Activated T-helper 1 cell treated with anti-CD3 and anti-CD28 coated beads, Interleukin-12 subunit alpha, Interleukin-12 subunit beta, Interleukin-2, Interleukin-4 antibody, amounts not matched to agents 30 ng/mL and 10 ng/mL and 1 ng/mL, durations not matched to agents 14 hours and 24 hours and 36 hours (primary cell): ENCODE data around the gene SHANK1. TPM values are rescaled to one million over a fixed set of nuclear protein-coding genes. Genes with fewer than 3 reads are reported as not detected.

ENCODE experiments used
- DNase-seq: peaks from one replicate; pipeline ENCODE4 v3.0.0; 2021; ENCODE audit warnings: low spot score
- H3K27ac Mint-ChIP-seq: one replicate; pipeline ENCODE4 v1.8.0; 2021; ENCODE audit warnings: mild to moderate bottlenecking, mixed read lengths
- H3K27me3 Mint-ChIP-seq: one replicate; pipeline ENCODE4 v1.8.0; 2022; ENCODE audit warnings: mild to moderate bottlenecking, moderate library complexity, mixed read lengths; ENCODE audit not compliant: insufficient read depth
- H3K36me3 Mint-ChIP-seq: one replicate; pipeline ENCODE4 v1.8.0; 2021; ENCODE audit warnings: low read depth, mixed read lengths
- H3K4me1 Mint-ChIP-seq: one replicate; pipeline ENCODE4 v1.8.0; 2021; ENCODE audit warnings: low read depth, mixed read lengths
- H3K4me3 Mint-ChIP-seq: one replicate; pipeline ENCODE4 v1.8.0; 2021; ENCODE audit warnings: mild to moderate bottlenecking, moderate library complexity, mixed read lengths
- H3K9me3 Mint-ChIP-seq: one replicate; pipeline ENCODE4 v1.8.0; 2021; ENCODE audit warnings: mixed read lengths
- intact Hi-C: fragments of 100-400 bp; cut with micrococcal nuclease; formaldehyde crosslinking; loops from one replicate; pipeline ENCODE4 v1.15.1; 2024
- total RNA-seq: library from RNA; stranded (reverse); gene quantifications from 2 replicates; pipeline ENCODE4 v1.2.3, GENCODE V29; 2022

The SHANK1 gene
- total RNA-seq, 1 donor from 2014 or later: not detected

DNA sequence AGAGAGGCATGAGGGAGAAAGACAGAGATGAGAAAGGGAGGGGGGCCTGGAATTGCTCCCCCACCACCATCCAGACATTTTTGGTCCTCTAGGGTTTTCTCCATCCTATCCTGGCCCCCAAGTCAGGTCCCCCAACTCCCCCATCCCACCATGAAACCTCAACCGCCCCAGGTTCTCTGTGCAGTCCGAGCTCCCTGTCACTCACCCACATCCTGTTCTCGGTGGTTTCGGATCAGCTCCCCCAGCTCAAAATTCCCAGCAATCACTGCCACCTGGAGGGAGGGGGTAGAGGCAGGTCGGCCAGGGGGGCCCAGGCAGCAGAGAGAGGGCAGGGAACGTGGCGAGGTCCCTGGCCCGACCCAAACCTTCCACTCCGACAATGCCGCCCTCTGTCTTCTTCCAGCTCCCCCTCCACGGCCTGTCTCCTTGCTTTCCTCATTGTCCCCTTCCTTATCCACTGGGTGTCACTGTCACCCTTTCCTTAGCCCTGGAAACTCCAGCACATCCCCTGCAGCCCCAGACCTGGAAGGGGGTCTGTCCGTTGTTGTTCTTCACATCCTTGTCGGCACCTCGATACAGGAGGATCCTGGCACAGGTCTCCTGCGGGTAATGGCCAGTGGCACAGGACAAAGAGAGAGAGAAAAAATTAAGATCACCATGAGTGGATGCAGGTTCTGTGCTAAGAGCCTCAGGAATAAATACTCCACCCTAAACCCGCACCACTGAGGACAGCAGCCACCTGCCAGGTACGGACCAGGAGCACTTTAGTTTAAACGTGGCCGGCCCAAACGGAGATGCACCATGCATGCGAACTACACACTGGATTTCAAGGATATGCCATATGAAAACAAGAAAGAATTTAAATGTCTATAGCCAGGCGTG, 15.4 kb downstream of the SHANK1 start:
- Mint-ChIP-seq H3K9me3 (no peaks in the 10 kb centered on the region), H3K4me1 (no peaks in the 10 kb centered on the region), H3K36me3 (no peaks in the 10 kb centered on the region), H3K4me3 (no peak overlapping the region), H3K27ac (no peak overlapping the region), H3K27me3 (peaks cover 13% of the 10 kb centered on the region)
- intact Hi-C loops: no loop called here
- DNase-seq: no peak

DNA sequence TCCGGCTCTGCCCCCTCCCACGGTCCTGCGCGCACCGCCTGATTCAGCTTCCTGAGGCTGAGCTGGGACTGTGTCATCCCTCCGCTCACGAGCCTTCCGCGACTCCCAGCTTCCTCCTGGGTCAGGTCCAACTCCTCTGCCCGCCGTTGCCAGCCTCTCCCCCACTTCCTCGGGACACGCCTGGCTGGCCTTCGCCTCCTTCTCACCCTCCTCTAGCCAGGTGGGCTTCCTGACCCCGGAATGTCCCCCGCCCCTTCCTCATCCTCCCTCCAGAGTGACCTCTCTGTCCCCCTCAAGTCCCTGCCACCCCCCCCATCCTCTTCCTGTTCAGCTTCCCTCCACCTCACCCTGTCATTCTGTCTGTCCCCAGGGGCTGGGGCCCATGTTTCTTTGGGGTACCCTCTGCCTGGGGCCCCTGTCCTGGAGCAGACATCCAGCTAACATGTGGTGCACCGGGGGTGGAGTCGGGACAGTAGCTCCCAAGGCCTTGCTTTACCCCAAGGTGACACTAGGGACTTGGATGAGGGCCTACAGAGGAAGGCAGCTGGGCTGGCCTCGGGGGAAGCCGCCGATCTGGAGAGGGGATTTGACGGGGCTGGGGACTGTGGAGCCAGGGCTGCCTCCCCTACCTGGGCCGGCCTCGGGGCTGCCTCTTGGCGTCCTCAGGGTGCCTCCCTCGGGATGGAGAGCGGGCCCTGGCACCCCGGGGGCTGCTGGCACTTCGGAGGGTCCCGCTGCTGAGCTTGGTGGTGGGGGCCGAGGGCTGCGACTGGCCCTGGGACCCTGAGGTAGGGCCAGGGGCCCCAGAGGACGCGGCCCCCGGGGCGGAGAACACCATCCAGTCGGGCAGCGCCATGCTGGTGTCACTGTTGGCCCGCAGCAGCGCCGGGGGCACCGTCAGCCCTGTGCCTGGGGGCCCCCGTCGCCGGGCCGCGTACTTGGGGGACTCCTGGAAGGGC, 16.5 kb downstream of the SHANK1 start:
- H3K27me3 Mint-ChIP-seq: peaks cover 13% of the 10 kb centered on the region
- H3K4me1 Mint-ChIP-seq: no peaks in the 10 kb centered on the region
- DNase-seq: no peak
- H3K36me3 Mint-ChIP-seq: no peaks in the 10 kb centered on the region
- H3K9me3 Mint-ChIP-seq: no peaks in the 10 kb centered on the region
- H3K27ac Mint-ChIP-seq: no peak overlapping the region
- no peak overlapping the region for H3K4me3 Mint-ChIP-seq
- intact Hi-C loops: no loop called here

DNA sequence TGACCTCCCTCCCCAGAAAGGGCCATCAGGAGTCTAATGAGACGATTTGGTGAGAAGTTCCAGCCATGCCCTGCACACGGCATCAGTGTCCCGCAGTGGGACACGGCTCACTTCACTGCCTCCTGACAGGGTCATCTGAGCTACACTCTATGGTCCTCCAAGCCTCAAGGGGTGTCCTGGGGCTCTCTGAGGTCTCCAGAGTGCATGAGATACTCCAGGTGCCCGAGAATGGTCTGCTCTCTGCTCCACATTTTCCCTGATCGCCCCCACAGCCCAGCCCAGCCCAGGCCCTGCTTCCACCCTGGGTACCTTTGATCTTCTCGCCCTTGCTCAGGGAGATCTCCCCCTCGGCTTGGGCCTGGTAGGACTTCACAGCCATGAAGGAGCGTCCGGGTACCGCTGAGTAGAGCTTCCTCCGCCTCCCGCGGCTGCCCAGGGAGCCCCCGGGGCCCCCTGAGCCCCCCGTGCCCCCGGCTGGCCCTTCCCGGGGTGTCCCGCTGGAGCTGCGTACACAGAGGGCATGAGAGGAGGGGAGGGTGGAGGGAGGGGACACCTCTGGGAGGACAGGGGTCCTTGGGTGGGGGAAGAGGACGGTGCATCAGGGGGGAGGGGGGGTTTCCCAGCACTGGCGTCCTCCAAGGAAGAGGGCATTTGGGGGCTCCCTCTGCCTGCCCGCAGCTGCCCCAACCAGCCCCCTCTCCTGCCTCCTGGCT, 17.3 kb downstream of the SHANK1 start:
- intact Hi-C loops: no loop called here
- DNase-seq: no peak
- Mint-ChIP-seq H3K27me3 (peaks cover 13% of the 10 kb centered on the region), H3K9me3 (no peaks in the 10 kb centered on the region), H3K27ac (no peak overlapping the region), H3K36me3 (no peaks in the 10 kb centered on the region), H3K4me3 (no peak overlapping the region), H3K4me1 (no peaks in the 10 kb centered on the region)

DNA sequence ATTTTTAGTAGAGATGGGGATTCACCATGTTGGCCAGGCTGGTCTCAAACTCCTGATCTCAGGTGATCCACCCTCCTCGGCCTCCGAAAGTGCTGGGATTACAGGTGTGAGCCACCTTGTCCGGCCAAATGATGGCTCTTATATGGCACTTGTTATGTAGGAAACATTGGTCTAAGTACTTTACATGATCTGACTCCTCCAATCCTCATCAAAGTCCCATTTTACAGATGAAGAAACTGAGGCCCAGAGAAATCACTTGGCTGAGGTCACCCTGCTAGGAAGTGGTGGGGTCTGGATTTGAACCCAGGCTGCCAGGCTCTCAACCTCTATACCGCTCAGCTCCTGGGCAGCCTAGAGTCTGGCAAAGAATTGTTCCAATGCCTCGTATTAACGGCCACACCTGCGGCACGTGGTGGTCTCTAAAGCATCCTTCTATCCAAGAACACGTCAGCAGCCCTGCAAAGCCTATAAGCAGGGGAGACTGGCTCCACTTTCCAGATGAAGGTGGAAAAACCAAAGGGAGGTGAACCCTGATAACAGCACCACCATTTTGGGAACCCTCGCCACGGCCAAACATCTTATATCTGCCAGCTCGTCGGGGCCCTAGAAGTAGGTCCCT, 18.1 kb downstream of the SHANK1 start:
- no peaks in the 10 kb centered on the region for H3K36me3 Mint-ChIP-seq

DNA sequence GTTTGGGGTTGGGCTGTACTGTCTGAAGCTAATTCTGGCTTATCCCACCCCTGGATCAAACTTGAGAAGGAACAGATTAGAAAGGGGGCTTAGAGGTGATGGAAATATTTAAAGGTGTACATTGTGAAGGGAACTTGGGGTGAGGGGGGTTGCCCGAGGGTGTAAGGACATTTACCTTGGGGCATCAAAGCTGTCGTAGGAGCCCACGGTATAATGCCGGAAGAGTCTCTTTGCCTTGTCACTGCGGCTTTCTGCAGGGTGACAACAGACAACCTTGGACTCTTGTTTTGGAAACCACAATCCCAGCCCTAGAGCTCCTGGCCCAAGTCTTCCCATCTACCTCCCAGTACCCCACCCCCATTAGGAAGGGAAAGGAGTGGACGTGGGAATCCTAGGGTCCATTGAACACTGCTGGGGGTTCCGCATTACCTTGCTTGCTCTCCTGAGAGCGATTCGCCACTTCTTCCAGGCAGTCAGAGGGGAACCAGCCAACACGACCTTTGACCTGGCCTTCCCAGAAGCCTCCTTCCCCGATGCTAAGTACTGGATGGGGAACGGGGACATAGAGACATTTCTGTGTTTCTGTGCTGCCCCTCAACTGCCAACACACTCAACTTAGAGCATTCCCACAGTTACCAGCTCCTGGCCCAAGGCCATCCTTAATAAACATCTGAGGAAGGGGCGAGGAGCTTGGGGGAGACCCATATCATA, 22.0 kb downstream of the SHANK1 start:
- H3K4me1 Mint-ChIP-seq: no peaks in the 10 kb centered on the region
- peaks cover 11% of the 10 kb centered on the region for H3K27me3 Mint-ChIP-seq
- no peak for DNase-seq
- H3K27ac Mint-ChIP-seq: no peak overlapping the region
- H3K36me3 Mint-ChIP-seq: no peaks in the 10 kb centered on the region
- no peak overlapping the region for H3K4me3 Mint-ChIP-seq
- intact Hi-C loops: no loop called here
- H3K9me3 Mint-ChIP-seq: no peaks in the 10 kb centered on the region

More for the DNA sequence above, 18.1 kb downstream of the SHANK1 start:
- Mint-ChIP-seq H3K4me1 (no peaks in the 10 kb centered on the region), H3K27ac (no peak overlapping the region), H3K27me3 (peaks cover 14% of the 10 kb centered on the region), H3K4me3 (no peak overlapping the region), H3K9me3 (no peaks in the 10 kb centered on the region)
- DNase-seq: no peak
- intact Hi-C loops: no loop called here

DNA sequence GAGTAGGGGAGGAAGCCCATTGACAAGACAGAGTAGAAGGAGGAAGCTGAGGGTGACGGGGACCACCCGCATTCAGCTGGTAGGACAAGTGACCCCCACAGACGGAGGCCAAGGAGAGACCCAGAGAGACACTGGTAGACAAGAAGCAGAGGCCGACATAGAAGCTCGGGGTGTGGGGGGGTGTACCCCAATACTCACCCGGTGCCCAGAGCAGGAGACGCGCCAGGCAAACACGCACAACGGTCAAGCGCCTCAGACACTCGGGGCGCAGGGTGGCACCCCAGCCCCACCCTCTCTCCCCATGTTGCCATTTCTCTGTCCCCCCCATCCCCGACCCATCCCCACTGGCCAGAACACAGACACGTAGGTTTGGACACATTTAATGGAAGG, 23.5 kb downstream of the SHANK1 start:
- intact Hi-C loops: no loop called here
- H3K27ac Mint-ChIP-seq: no peak overlapping the region
- H3K4me1 Mint-ChIP-seq: no peaks in the 10 kb centered on the region
- H3K27me3 Mint-ChIP-seq: peaks cover 11% of the 10 kb centered on the region
- no peak overlapping the region for H3K4me3 Mint-ChIP-seq
- DNase-seq: no peak
- no peaks in the 10 kb centered on the region for H3K36me3 Mint-ChIP-seq
- no peaks in the 10 kb centered on the region for H3K9me3 Mint-ChIP-seq

DNA sequence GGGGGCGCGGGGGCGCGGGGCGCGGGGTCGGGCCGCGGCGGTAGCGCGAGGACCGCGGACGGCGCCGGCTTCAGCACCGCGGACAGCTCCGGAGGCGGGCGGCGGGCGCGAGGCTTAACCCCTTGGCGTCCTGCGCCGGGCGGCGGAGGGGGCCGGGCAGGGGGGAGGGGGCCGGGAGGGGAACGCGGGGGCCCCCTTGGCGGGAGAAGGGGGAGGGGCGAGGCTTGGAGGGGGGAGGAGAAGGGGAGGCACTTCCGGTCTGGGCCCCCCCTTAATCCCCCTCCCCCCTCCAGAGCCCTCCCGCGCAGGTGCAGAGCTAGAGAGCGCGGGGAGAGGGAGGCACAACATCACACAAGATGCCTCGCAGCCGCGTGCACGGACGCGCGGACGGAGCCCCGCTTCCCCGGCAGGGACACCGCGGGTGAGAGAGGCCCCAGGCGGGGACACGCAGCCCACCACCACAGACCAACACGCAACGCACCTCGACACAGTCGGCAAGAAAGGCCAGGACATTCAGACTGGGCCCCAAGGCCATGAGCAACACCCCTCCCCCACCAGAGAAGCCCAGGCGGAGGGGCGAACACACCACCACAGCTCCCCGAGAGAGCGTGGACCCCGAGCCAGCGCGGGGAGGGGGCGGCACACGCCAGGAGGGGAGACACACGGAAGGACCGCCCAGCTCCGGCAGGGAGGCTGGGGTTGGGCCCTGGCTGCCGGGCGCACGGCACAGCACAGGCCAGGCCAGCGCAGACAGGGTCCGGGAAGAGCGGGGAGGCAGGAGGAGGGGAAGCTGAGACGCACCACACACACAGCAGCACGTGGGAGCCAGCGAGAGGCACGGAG, 24.1 kb downstream of the SHANK1 start:
- no peak overlapping the region for H3K27ac Mint-ChIP-seq
- H3K9me3 Mint-ChIP-seq: no peaks in the 10 kb centered on the region
- no peak overlapping the region for H3K4me3 Mint-ChIP-seq
- intact Hi-C loops: no loop called here
- peaks cover 13% of the 10 kb centered on the region for H3K27me3 Mint-ChIP-seq
- no peak for DNase-seq
- no peaks in the 10 kb centered on the region for H3K36me3 Mint-ChIP-seq
- H3K4me1 Mint-ChIP-seq: no peaks in the 10 kb centered on the region

DNA sequence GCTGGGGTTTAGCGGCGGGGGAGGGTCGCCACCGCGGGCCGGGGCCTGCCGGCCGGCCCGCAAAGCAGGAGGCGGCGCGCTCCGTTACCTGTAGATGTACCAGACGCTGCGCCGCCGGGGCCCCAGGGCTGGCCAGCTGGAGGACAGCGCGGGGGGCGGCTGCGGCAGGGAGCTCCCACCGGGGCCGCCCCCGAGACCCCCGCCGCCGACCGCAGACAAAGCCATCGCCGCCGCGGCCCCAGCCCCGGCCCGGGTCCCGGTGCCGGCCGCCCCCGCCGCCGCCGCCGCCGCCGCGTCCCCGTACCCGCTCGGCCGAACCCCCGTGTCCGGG, 24.8 kb downstream of the SHANK1 start:
- Mint-ChIP-seq H3K27me3 (peaks cover 13% of the 10 kb centered on the region), H3K9me3 (no peaks in the 10 kb centered on the region), H3K27ac (no peak overlapping the region), H3K4me3 (no peak overlapping the region), H3K36me3 (no peaks in the 10 kb centered on the region), H3K4me1 (no peaks in the 10 kb centered on the region)
- intact Hi-C loops: no loop called here
- no peak for DNase-seq

DNA sequence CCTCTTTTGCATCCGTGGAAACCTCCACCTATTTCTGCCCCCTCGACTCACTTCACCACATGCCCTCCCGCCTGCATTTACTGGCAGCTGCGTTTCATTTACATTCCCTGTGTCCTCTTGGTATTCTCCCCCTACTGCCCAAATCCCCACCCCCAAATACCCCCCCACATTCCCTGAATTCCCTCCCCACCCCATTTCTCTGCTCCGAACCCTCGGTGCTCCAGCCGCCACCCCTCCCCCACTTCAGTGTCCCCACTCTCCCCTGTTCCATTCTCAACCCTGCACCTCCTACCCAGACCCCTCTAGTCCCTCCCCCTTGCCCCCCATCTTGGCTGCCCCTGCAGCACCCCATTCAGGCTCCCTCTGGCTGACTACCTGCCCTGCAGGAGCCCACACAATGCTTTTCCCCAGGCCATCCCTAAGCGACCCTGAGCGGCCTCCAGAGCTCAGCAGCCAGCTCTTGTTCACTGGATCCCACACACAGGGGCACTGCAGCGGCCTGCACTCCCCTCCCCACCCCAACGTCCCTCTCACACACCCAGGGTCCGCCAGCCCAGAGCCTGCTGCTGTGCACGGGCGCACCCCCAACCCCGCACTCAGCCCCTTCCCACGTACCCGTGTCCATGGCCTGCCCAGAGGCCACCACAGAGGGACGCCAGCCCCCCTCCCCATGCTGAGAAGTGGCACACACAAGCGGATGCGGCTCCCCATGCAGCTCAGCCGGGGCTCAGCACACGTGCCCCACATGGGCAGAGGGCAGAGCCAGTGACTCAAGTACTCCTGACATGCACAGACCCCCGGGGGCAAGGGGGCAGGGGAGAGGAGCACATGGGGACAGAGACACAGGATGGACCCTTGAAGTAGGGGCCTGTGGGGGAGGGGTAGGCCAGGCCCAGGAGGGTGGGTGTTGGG, 26.3 kb downstream of the SHANK1 start:
- Mint-ChIP-seq H3K4me1 (no peaks in the 10 kb centered on the region), H3K27me3 (peaks cover 15% of the 10 kb centered on the region), H3K4me3 (no peak overlapping the region)

DNA sequence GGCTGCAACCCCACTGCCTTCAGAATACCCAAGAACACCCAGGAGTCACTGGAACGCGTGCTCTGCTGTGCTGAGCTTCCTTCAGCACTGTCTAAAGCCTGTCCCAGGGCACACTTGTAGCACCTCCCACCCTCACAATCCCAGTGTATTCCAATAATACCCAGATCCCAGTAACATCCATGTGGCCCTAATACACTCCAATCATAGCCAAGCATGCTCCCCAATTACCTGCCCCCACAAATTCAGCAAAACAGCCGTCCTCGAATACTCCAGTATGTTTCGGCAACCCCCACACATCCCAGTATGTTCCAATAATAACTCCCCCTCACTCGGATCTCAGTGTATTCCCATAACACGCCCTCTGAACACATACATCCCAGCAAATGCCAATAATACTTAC, 29.2 kb downstream of the SHANK1 start:
- Mint-ChIP-seq H3K4me3 (no peak overlapping the region), H3K9me3 (no peaks in the 10 kb centered on the region), H3K27ac (no peak overlapping the region), H3K36me3 (no peaks in the 10 kb centered on the region), H3K4me1 (no peaks in the 10 kb centered on the region), H3K27me3 (peaks cover 14% of the 10 kb centered on the region)
- intact Hi-C loops: no loop called here
- no peak for DNase-seq

More for the DNA sequence above, 26.3 kb downstream of the SHANK1 start:
- H3K36me3 Mint-ChIP-seq: no peaks in the 10 kb centered on the region
- no peak for DNase-seq
- intact Hi-C loops: no loop called here
- no peaks in the 10 kb centered on the region for H3K9me3 Mint-ChIP-seq
- no peak overlapping the region for H3K27ac Mint-ChIP-seq

DNA sequence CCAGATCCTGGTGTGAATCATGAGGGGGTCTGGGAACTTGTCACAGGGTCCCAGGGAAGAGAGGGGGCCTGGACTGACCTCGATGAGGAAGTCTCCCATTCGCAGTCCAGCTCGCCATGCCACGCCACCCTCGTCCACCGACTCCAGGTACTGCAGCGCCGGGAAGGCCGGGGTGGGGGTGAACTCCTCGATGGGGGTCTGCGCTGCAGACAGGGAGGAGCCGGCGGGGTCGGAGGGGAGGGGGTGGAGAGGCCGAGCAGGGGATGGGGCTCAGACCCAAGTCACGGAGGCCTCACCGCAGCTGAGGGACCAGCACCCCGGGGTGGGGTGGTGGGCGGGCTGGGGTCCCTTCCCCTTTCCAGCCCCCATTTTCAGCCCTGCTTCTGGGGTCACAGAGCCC, 30.8 kb downstream of the SHANK1 start:
- DNase-seq: no peak
- Mint-ChIP-seq H3K27ac (no peak overlapping the region), H3K9me3 (no peaks in the 10 kb centered on the region), H3K4me3 (no peak overlapping the region), H3K4me1 (no peaks in the 10 kb centered on the region), H3K27me3 (peaks cover 12% of the 10 kb centered on the region), H3K36me3 (no peaks in the 10 kb centered on the region)
- intact Hi-C loops: no loop called here
